Stimulated activated CD4-positive, alpha-beta T cell treated with anti-CD3 and anti-CD28 coated beads, Interleukin-12 subunit alpha, Interleukin-12 subunit beta, amount 100 ng/mL, for 48 hours (primary cell): ENCODE measurements around the gene LPP.

Source experiments
- DNase-seq, 3 donors: peaks; one replicate each; pipeline ENCODE4 v3.0.0-alpha.2; 2020; ENCODE audit warnings: low read depth in 2 of 3, low spot score in 1 of 3

Gene LPP

DNA sequence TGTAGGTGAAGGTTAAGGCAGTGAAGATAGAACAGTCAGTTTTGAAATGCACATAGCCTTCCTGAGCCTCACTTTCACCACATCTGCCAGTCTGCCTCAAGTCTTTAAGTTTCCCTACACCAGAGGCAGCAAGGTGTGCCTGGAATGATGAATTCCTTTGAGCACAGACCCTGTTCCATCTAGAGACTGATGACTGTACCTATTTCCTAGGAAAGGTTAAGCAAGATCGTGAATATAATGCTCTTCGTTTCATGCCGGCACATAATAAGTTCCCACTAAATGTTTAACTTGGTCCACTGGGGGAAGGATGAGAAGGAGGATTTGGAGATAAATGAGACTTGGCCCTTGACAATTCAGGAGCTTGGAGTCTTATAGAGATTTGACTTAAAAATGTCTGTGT, 141.9 kb downstream of the LPP start:
- DNase-seq = no peak

GRCh38 chr3:188296761-188297612, 143.0 kb downstream of the LPP start:
- DNase-seq = no peak

DNA sequence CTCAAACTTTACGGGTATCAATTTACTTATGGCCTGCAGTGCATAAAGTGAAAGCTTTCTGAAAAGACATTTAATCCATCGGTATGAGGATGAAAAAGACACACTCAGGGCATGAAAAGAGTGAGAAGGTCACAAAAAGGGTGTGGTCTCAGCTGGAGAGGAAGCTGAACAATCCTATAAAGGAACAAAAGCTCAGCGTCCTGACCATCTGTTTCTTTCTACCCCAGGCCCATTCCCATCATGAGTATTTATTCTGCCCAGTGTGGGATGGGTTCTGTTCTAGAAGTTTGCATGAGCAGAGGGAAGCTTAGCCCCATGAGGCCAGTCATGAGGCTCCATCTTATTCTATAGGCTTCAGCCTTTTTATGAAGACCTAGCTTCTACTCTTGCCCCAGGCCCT, 144.6 kb downstream of the LPP start:
- DNase-seq = no peak

DNA sequence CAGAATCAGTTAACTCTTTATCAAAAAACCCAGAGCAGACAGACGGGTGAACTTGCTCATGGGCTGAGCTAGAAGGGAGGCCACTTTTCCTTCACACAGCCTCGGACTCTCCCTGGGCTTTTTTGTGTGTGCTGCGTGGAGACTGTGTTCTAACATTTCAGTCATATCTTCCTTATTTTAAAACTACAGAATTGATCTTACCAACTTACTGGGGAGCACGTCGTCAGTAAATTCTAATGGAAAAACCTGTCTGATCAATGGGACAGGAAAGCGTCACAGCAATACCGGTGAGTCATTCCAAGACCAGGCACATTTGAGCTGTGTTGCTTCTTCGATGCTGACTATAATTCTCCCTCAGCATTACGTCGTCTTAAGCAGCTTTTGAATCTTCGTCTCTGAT, 145.1 kb downstream of the LPP start:
- peak in 2 of 3 donors; percentile 34 to 47 for DNase-seq

- DNase-seq = no peak
Observed at GRCh38 chr3:188299708-188300107, 145.8 kb downstream of the LPP start.

DNA sequence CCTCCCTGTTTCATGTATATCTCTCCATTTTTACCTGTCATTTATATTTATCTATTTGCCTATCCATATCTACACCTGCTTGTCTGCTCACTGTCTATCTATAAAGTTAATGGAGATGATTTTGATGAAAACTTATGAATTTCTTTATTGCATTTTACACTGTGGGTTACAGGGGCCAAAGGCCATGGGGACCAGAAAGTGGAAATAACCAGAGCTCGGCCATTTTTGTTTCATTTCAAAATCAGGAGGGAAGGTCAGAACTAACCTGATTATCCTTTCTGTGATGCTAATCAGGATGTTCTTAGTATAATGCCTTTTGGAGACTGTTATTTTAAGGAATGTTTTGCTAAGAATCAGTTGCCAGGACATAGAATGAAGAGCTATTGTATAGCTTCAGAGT, 147.2 kb downstream of the LPP start:
- no peak for DNase-seq

DNA sequence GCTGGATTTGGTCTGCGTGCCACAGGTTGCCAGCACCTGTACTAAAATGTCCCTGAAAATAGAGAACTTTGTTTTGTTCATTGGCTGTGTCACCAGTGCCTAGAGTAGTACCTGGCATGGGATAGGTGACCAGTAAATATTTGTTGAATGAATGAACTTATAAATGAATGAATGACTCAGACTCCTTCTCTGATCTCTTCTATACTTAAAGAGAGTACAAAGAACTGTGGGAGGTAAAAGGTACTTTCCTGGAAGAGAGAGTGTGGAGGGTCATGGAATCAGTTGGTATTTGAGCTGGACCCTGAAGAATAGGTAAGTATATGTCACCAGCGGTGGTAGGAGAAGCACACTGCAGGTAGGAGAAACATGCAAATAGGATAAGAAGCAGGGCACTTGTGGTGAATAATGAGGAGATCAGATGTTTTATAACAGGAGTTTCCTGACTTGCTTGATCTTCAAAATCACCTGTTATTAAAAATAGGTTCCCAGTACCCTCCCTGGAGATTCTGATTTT, 149.4 kb downstream of the LPP start:
- no peak for DNase-seq

GRCh38 chr3:188303823-188304222, 149.9 kb downstream of the LPP start:
- no peak for DNase-seq

GRCh38 chr3:188304501-188304900, 150.5 kb downstream of the LPP start:
- no peak for DNase-seq

GRCh38 chr3:188305220-188305619, 151.3 kb downstream of the LPP start:
- DNase-seq = no peak

DNA sequence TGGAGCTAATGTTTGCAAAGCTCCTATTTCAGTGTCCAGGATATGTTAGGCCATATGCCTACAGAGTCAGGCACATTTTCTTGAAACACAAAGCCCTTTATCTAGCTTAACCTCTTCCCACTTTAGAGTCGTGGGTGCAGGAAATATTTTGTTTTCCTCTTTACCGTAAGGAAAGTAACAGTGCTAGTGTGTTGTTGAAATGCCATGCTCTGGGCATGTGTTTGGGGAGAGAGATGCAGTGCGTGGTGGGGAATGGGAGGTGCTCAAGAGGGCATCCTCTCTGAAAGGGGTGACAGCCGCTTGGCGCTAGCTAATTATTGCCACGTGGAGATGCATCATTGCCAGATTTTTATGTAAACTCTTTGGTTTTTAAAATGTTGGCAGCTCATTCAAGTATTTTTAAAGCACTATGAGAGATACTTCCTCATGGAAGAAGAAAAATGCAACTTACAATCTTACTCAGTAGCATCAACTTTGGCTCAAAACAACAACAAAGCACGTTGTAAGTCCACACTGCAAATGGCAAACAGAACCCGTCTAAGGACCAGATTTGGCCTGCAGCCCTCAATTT, 152.6 kb downstream of the LPP start:
- no peak for DNase-seq

DNA sequence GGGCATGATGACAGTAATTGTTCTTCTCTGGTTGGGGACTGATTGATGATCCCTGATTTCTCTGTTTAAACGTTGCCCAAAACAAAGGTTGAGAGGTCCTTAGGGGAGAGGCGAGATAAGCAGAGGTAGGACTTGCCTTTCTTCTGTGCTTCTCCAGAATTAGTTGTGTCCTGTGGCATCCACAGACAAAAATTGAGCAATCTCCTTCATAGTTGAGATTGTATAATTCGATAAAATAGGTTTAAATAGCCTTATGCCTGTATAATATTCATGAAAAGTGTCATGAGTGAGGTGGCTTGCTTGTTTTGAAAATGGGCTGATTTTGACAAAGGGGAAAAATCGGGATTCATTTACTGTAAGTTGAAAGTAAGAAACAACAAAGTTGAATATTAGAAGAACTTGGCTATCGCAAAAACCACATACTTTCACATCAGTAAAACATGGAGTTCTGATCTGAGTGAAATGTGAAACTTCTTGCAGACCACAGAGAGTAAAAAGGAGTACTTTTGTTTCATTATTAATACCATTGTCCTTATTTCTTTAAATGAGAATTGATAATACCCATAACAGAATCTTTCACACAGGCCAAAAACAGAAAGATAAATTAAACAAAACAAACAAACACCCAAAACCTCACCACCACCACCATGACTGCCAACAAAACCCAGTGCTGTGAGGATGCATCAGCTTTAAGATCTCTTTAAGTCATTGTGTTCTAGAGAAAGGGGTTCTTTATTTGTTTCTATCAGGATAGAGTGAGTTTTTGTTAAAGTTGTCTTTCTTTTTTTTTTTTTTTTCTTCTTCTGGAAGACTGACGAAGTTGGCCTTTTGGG, 155.7 kb downstream of the LPP start:
- no peak for DNase-seq

DNA sequence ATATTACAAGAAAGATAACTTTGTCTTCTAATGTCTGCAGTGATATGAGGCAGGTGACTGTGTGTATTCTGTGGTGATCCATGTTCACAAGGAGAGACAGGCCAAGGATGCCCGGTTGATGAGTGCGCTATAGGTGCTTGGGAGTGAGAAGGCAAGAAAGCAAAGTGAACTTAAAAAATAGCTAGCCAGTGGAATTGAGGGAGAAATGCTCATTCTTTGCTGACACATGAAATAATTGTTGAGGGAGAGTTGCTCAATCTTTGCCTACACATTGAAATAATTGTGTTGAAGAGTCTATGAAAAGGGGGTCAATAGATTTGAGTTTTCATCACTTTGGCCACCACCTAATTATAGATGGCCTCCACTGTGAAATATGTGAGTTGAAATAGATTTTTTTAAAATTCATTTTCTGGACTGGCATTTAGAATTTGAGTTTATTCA, 156.3 kb downstream of the LPP start:
- no peak for DNase-seq

DNA sequence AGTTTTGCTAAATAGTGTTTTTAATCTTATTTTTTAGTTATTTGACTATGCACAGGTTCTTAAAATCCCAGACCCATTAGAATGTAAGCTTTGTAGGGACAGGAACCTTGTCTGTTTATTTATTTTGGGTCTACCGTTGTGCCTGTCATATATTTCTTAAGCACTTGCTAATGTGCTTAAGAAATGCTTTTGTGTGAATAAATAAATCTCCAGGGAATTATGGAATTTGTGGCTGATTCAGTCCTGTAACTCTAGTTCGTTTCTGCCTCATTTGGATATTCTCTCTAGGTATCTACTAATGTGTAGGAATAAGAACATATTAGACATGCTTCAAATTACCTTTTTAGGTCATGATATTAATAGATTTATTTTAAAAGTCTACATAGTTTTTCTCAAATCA, 161.6 kb downstream of the LPP start:
- no peak for DNase-seq

GRCh38 chr3:188316021-188316722, 162.2 kb downstream of the LPP start:
- DNase-seq = no peak

GRCh38 chr3:188316723-188317070, 162.7 kb downstream of the LPP start:
- DNase-seq = no peak

DNA sequence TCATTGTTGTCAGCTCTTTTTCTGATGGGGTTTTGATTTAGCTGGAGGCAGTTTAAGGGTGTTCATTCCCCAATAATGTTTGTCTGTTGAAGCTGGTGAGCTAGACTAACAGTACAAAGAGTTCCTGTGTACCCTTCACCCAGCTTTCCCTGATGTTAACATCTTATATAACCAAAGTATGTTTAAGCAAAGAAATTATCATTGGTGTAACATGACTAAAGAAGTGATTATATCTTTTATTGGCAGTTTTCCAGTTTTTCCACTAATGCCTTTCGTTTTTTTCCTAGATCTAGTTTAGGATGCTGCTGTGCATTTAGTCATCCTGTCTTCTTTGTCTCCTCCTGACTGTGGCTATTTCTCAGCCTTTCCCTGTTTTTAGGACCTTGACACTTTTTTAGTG, 165.6 kb downstream of the LPP start:
- DNase-seq = no peak

- DNase-seq = no peak
Observed at GRCh38 chr3:188320757-188321156, 166.8 kb downstream of the LPP start.

DNA sequence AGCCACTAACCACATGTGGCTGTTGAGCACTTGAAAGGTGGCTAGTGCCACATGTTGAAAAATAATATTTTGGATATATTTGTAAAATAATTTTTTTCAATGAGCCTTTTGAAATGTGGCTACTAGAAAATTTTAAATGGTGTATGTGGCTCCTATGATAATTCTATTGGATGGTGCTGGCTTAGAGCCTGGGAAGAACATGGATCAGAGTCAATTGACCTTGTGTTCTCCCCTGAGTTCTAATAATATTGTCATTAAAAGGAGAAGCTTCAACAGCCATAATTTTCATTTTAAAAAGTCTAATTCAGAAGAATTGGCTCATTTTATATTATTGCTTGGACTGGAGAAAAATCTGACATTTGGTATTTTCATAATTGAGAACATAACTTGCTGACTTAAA, 167.3 kb downstream of the LPP start:
- no peak for DNase-seq

- no peak for DNase-seq
Observed at GRCh38 chr3:188322135-188322887, 168.4 kb downstream of the LPP start.
